K562 (cell line): ENCODE results near the gene SYNGR1. TPM values are rescaled to one million over a fixed set of nuclear protein-coding genes. Genes with fewer than 3 reads are reported as not detected.

Experiments used
- ATAC-seq: fragments of 200-7000 bp; cut with Tn5 transposase; 3 replicates; pipeline ENCODE4 v1.9.1; 2020; ENCODE audit warnings: moderate library complexity
- BruUV-seq: library from RNA; stranded (reverse); fragments of 400-500 nt; replicated peaks from 2 replicates; lab custom pipeline; 2021; lab: Mats Ljungman, UMichigan
- CTCF ChIA-PET: fragments of 300-600 bp; formaldehyde crosslinking; extraction: SDS; loops from one replicate; lab custom pipeline; 2021; ENCODE audit warnings: low intra/inter-chr PET ratio; lab: Yijun Ruan, JAX
- POLR2A ChIA-PET: fragments of 300-600, 350-650 bp; sonication (Branson Sonifier 250); formaldehyde crosslinking; extraction: SDS; loops from one replicate; lab custom pipeline; 2021; ENCODE audit warnings: antibody characterized with exemption, inconsistent platforms; lab: Yijun Ruan, JAX
- DNase-seq, 4 experiments: peaks; one replicate each; pipeline versions ENCODE4 v3.0.0 to v3.0.0-alpha.2; 2011 to 2018; ENCODE audit warnings: low spot score in 3 of 4, mixed read lengths in 3 of 4; ENCODE audit errors: extremely low read depth in 1 of 4
- FAIRE-seq: peaks from 2 replicates; lab custom pipeline; 2011; peaks lifted over from hg19 to GRCh38; lab: Jason Lieb, UNC
- H2AFZ ChIP-seq: 2 replicates; pipeline ENCODE4 v1.6.0; 2011; ENCODE audit warnings: low read depth, low read length, control low read depth, inconsistent platforms
- H3K27ac ChIP-seq: fragments of 200-600 bp; 3 replicates; pipeline ENCODE4 v1.8.0; 2011; ENCODE audit warnings: low read depth, mild to moderate bottlenecking, control low read depth, inconsistent platforms, low read length, moderate library complexity, mixed read lengths; ENCODE audit errors: extremely low read depth
- H3K27me3 ChIP-seq, 2 experiments: fragments of 300-600 bp in 1 of 2; 2 replicates in 1 of 2; 3 replicates in 1 of 2; pipeline versions ENCODE4 v1.6.0 to v1.8.0; 2011; ENCODE audit warnings: inconsistent platforms in 2 of 2, low read length in 2 of 2, mild to moderate bottlenecking in 1 of 2, mixed read lengths in 1 of 2, moderate library complexity in 1 of 2; ENCODE audit not compliant: control insufficient read depth in 2 of 2, insufficient read depth in 2 of 2
- H3K36me3 ChIP-seq: fragments of 300-600 bp; 3 replicates; pipeline ENCODE4 v1.8.0; 2011; ENCODE audit warnings: mild to moderate bottlenecking, low read length, inconsistent platforms; ENCODE audit not compliant: control insufficient read depth, insufficient read depth
- H3K4me1 ChIP-seq, 2 experiments: fragments of 200-600 bp in 1 of 2; replicated peaks in 1 of 2; 2 replicates in 1 of 2; 3 replicates in 1 of 2; pipeline versions ENCODE4 v1.5.1 to v1.8.0; 2011; ENCODE audit warnings: inconsistent platforms in 2 of 2, low read length in 2 of 2, mild to moderate bottlenecking in 1 of 2, mixed read lengths in 1 of 2, moderate library complexity in 1 of 2; ENCODE audit not compliant: control insufficient read depth in 2 of 2, insufficient read depth in 2 of 2
- H3K4me2 ChIP-seq: 2 replicates; pipeline ENCODE4 v1.6.1; 2011; ENCODE audit warnings: low read length, control low read depth, inconsistent platforms, mixed read lengths; ENCODE audit not compliant: insufficient read depth
- H3K4me3 ChIP-seq: fragments of 200-600 bp; sonication (generic), shearing (Covaris generic); 2 replicates; pipeline ENCODE4 v1.5.1; 2016; ENCODE audit warnings: control low read depth, inconsistent platforms
- H3K79me2 ChIP-seq: fragments of 200-600 bp; 3 replicates; pipeline ENCODE4 v1.8.0; 2011; ENCODE audit warnings: low read length, inconsistent platforms; ENCODE audit not compliant: control insufficient read depth, insufficient read depth
- H3K9ac ChIP-seq, 2 experiments: 2 replicates each; pipeline versions ENCODE4 v1.6.0 to v1.6.1; 2011; ENCODE audit warnings: low read depth in 2 of 2, low read length in 2 of 2, control low read depth in 1 of 2, inconsistent platforms in 1 of 2, mild to moderate bottlenecking in 1 of 2, mixed read lengths in 1 of 2; ENCODE audit not compliant: insufficient read depth in 1 of 2
- H3K9me1 ChIP-seq: one replicate; pipeline ENCODE4 v1.6.0; 2011; ENCODE audit warnings: inconsistent platforms, mild to moderate bottlenecking, low read length, moderate library complexity; ENCODE audit not compliant: control insufficient read depth, insufficient read depth
- H3K9me3 ChIP-seq: replicated peaks from 2 replicates; pipeline ENCODE4 v1.5.1; 2011; ENCODE audit warnings: low read depth, low read length, inconsistent platforms; ENCODE audit not compliant: control insufficient read depth, insufficient read depth
- H4K20me1 ChIP-seq: replicated peaks from 2 replicates; pipeline ENCODE4 v1.6.1; 2011; ENCODE audit warnings: low read length, inconsistent platforms, mixed read lengths; ENCODE audit not compliant: control insufficient read depth, insufficient read depth
- BACH1 ChIP-seq: fragments of 200-800 bp; sonication (Bioruptor generic); IDR thresholded peaks from 2 replicates; pipeline ENCODE4 v1.6.1; 2016; ENCODE audit warnings: missing genetic modification characterization, missing compliant biosample characterization
- THAP7 ChIP-seq: fragments of 250-450 bp; sonication (Bioruptor Pico); IDR thresholded peaks from 2 replicates; pipeline ENCODE4 v1.5.0; 2021
- ZC3H8 ChIP-seq: fragments of 450-650 bp; IDR thresholded peaks from 2 replicates; pipeline ENCODE4 v1.6.1; 2017
- WGBS: fragments of 100-300 bp; shearing (Covaris generic); methylation state at CpG from one replicate; pipeline ENCODE4 v1.1.6; 2016; ENCODE audit warnings: low coverage, mixed read lengths; ENCODE audit not compliant: insufficient coverage; ENCODE audit errors: missing lambda C conversion rate; 5-methylcytosine and 5-hydroxymethylcytosine counted together
- in situ Hi-C: fragments of 300-500 bp; cut with MboI; formaldehyde crosslinking; loops from 4 replicates; pipeline ENCODE4 v1.15.0; 2018; ENCODE audit warnings: inconsistent platforms, mixed read lengths
- intact Hi-C: fragments of 100-400 bp; cut with micrococcal nuclease; formaldehyde crosslinking; loops from 2 replicates; pipeline ENCODE4 v1.14.2; 2022
- polyA plus RNA-seq, 8 experiments: library from polyadenylated mRNA; depleted of rRNA in 4 of 8; stranded (reverse) in 5 of 8; unstranded in 3 of 8; fragments of >200 nt; fragmentation: Nextera tagmentation in 2 of 8; fragmentation: Illumina TruSeq in 1 of 8; extraction: Ambion mirVana in 2 of 8; extraction: Trizol in 1 of 8; gene quantifications; 2 replicates each; pipeline versions ENCODE4 v1.2.1 to v1.2.3, GENCODE V29; 2011 to 2014; ENCODE audit warnings: inconsistent platforms in 1 of 8, missing spikeins in 1 of 8
- total RNA-seq, 7 experiments: library from RNA; depleted of rRNA in 6 of 7; stranded (reverse); fragments of >200 nt in 6 of 7; fragmentation: Illumina TruSeq in 2 of 7; extraction: Trizol in 2 of 7; gene quantifications; 2 replicates each; pipeline versions ENCODE4 v1.2.1 to v1.2.3, GENCODE V29; 2011 to 2021; ENCODE audit warnings: low replicate concordance in 1 of 7
- TF ChIP-seq, protein P1 (sequence below): fragments of 150-350 bp; conservative IDR thresholded peaks from 2 replicates; pipeline ENCODE4 v1.6.1; 2014; ENCODE audit warnings: low read length

Gene SYNGR1
- total and polyA plus RNA-seq, 9 of the 15 experiments (the other 6 are each of a cell fraction or from before 2014, with no cell fraction given), result 1.8 to 15.9 (median 5.5) TPM

GRCh38 chr22:39351689-39352214 lies 2.0 kb downstream of the SYNGR1 start:
- Histone ChIP-seq H3K9me1 (no peaks in the 10 kb centered on the region), H3K36me3 (no peaks in the 10 kb centered on the region), H3K4me1 (peaks cover 10 to 40% of the 10 kb centered on the region in 2 experiments; a peak in 4 of 5 replicates), H4K20me1 (no peaks in the 10 kb centered on the region), H3K79me2 (peaks cover 6% of the 10 kb centered on the region; the same call in 1 of the 3 replicates), H3K27ac (no peak overlapping the region), H3K9me3 (no peaks in the 10 kb centered on the region), H3K4me3 (no peak overlapping the region), H3K4me2 (no peak overlapping the region), H3K27me3 (no peaks in the 10 kb centered on the region), H2AFZ (no peak overlapping the region), H3K9ac (peak overlapping the region in 1 of 2 experiments; percentile 24; a peak in 1 of 4 replicates)
- FAIRE-seq (no peak), DNase-seq (no peak), ATAC-seq (no peak)
- WGBS, result 90% methylated on average over 7 of the region's 8 CpGs
- TF ChIP-seq BACH1 (tag) (no peak), ZC3H8 (no peak), THAP7 (CRISPR knock-in tag) (no peak)
- TF ChIP-seq, protein P1, sequence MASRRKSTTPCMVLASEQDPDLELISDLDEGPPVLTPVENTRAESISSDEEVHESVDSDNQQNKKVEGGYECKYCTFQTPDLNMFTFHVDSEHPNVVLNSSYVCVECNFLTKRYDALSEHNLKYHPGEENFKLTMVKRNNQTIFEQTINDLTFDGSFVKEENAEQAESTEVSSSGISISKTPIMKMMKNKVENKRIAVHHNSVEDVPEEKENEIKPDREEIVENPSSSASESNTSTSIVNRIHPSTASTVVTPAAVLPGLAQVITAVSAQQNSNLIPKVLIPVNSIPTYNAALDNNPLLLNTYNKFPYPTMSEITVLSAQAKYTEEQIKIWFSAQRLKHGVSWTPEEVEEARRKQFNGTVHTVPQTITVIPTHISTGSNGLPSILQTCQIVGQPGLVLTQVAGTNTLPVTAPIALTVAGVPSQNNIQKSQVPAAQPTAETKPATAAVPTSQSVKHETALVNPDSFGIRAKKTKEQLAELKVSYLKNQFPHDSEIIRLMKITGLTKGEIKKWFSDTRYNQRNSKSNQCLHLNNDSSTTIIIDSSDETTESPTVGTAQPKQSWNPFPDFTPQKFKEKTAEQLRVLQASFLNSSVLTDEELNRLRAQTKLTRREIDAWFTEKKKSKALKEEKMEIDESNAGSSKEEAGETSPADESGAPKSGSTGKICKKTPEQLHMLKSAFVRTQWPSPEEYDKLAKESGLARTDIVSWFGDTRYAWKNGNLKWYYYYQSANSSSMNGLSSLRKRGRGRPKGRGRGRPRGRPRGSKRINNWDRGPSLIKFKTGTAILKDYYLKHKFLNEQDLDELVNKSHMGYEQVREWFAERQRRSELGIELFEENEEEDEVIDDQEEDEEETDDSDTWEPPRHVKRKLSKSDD, result no peak
- intact Hi-C loops (no loop called here), in situ Hi-C loops (no loop called here)
- POLR2A ChIA-PET, result interaction anchor here (0.6 to 1.6 kb wide), 3 partner anchors 32 to 216 kb away, joined by 3 read pairs; no protein-coding TSS in a partner anchor
- CTCF ChIA-PET, result no interaction called here
- no TSS peak for BruUV-seq
